Measurements from ENCODE around the gene IFI44L.

IFI44L gene

DNA sequence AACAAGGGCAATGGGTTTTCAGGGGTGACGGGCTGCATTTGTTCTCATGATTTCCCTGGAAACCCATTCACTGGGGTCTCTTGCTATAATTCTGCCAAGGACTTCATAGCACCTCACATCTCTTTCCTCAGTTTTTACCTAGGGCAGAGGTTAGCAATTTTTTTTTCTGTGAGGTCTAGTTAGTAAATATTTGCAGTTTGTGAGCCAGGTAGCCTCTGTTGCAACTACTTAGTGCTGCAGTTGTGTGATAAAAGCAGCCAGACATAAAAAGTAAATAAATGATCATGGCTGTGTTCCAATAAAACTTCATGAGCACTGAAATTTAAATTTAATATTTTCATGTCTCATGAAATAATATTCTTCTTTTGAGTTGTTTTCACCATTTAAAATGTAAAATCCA lies 67.1 kb downstream of the IFI44L start:
- no peak for DNase-seq (ENCODE audit: extremely low read depth in 1 of 2, low read depth in 1 of 2)

DNA sequence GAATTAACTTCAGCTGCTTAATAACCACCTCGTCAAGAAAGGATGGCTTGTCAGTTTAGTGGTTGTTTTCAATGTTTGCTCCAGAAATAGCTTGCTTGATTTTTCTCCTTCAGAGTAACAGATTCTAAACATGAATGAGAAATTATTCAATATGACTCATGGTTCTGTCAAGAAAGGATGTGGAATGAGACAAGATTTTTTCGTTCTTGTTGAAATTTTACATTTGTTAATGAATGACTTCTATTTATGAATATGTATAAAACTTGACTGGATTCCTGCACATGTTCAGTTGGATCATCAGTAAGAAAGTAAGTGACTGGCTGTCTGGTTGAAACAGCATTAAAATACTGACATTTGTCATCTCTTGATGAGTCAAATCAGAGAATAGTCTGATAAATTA lies 67.7 kb downstream of the IFI44L start:
- DNase-seq (ENCODE audit: extremely low read depth in 1 of 2, low read depth in 1 of 2): no peak

DNA sequence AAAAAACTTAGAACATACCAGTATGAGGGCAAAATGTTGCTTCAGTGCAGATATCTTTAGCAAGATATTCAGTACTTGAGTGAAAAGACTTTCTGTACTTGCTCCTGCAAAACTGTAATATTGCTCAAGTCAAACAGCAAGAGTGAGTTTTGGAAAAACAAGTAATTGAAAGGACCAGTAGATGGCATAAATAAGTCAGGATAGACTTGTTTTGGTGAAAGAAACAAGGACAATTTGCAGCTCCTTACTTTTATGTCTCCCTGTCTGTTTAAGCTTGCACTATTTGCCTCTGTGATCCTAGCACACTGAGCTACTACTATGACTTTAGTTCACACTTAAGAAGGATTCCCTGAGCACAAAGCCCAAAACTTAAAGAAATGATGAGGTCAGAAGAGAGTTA lies 68.4 kb downstream of the IFI44L start:
- no peak for DNase-seq (ENCODE audit: extremely low read depth in 1 of 2, low read depth in 1 of 2)

DNA sequence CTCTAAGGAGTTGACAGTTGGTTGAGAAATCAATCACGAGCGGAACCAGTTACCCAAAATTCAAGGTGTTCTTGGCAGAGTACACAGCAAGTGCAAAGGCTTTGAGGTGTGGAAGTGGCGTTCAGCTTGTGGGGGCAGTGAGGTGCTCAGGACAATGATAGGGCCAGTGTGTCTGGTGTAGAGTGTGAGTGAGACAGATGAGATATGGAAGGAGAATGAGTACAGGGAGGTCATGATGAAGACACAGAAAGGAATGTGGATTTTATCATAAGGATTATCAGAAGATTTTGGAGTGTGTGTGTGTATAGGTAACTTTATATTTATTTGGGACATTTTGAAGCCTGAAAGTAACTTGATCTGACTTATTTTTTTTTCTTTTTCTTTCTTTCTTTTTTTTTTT lies 70.3 kb downstream of the IFI44L start:
- DNase-seq (ENCODE audit: extremely low read depth in 1 of 2, low read depth in 1 of 2): no peak

DNA sequence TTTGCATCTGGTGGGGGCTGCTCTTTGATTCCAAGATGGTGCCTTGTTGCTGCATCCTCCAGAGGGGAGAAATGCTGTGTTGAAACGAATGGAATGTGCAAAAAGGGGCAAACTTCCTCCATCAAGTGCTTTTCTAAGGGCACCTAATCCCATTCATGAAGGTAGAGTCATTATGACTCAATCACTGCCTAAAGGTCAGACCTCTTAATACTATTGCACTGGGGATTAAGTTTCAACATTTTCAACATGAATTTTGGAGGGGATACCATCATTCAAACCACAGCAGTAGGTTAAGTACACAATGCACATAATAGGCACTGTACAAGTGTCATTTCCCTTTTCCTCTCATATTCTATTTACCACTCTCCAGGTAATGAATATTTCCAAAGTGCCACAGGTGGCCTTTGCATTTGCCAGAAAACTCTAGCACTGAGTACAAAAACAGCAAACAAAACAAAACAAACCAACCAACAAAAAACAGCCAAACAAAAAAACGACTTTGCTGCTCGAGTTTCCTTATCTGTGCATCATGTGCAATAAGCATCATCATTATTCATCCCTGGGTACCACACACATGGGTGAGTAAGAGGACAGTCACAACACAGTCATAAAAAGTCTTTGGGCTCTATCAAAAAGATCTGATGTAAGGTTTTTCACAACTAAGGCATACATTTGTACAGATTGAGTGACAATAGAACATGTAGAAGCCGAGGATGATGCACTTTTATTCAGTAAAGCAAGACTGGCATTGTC lies 71.9 kb downstream of the IFI44L start:
- DNase-seq (ENCODE audit: extremely low read depth in 1 of 2, low read depth in 1 of 2): no peak

All from stimulated activated CD8-positive, alpha-beta memory T cell treated with anti-CD3 and anti-CD28 coated beads, Interleukin-7, amount 100 ng/mL, for 48 hours (primary cell).